ENCODE results near the gene IPPK. TPM values are rescaled to one million over a fixed set of nuclear protein-coding genes. Genes with fewer than 3 reads are reported as not detected.

IPPK gene
- 7.4 TPM for polyA plus RNA-seq (2012; ENCODE audit: missing spikeins)

- DNase-seq (ENCODE audit: insufficient read length) (peak; percentile 98), FAIRE-seq (peak; percentile 86)
- peak; percentile 94 for TF ChIP-seq POLR2A (IDR thresholded peaks at IDR 0.05; ENCODE audit: low read depth, low read length)
- peak; percentile 84 for TF ChIP-seq POLR2AphosphoS5 (IDR thresholded peaks at IDR 0.05; ENCODE audit: low read depth, low read length)
- peak; percentile 87 for TF ChIP-seq TAF1 (IDR thresholded peaks at IDR 0.05; ENCODE audit: borderline replicate concordance, low read depth, low read length)
Observed at GRCh38 chr9:92669890-92670708, at the start of gene IPPK. Gene IPPK (minus strand): TSS chr9:92670131. CDS start chr9:92669988, 143 bp downstream.

DNA sequence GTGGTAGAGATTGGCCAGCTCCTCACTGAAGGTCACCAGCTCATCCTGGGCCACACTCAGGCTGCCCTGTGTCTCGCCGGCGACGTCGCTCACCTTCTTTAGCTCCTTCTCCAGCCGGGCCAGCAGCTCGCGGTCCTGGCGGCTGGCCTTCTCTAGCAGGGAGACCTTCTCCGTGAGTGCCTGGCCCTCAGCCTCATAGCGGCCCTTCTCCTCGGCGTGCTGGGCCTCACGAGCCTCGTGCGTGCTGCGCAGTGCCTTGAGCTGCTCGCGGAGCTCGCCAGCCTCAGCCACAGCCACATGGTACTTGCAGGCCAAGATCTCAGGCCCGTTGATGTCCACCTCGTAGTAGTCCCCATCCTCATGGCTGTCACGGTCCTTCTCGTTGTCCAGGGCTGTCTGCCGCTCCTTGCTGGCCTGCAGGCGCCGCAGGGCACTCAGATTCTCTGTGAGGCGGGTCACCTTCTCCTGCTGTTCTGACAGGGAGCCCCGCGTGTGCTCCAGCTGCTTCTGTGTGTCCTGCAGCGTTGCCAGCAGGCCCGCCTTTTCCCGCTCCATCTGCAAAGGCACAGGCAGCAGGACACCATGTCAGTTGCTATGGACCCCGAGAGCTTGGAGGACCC, 49.2 kb upstream of the IPPK start:
- FAIRE-seq (no peak), DNase-seq (ENCODE audit: insufficient read length) (no peak)
- TF ChIP-seq POLR2AphosphoS5 (IDR thresholded peaks at IDR 0.05; ENCODE audit: low read depth, low read length) (no peak), POLR2A (IDR thresholded peaks at IDR 0.05; ENCODE audit: low read depth, low read length) (no peak), TAF1 (IDR thresholded peaks at IDR 0.05; ENCODE audit: borderline replicate concordance, low read depth, low read length) (no peak)

DNA sequence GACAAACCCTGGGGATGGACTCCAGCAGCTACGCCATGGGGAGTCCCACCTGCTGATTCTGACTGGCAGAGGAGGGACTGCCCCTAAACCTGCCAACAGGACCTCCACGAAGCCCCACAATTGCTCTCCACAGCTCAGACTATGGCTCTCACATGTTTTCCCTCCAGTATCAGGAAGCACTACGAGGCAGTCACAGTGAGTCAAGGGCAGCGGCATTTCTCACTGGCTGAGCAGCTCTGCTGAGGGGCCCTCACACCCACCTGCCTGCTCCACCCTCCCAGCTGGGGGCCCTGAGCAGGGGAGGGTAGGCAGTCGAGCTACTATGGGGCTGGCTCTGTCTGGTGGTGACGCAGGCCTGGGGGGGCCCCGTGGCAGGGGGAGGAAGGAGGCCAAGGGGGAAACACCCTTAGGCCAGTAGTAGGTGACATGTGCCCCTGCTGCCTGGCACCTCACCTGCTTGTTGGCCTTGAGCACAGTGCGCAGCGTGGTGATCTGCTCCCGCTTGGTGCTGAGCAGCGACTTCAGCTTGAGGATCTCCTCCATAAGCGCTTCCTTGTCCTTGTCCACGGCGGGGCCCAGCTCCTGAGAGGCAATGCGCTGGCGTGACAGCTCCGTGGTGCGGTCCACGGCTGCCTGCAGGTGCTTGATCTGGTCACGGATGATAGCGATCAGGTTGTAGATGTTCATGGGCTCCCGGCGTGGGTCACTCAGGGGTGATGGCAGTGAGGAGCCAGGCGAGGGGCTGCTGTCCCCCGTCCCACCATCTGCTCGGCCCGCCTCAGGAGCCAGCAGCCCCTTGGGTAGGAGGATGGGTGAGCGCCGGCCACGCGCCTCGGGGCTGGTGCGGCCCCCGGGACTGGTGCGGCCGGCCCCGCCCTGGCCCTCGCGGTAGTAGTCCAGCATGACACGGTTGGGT, 48.4 kb upstream of the IPPK start:
- FAIRE-seq (no peak), DNase-seq (ENCODE audit: insufficient read length) (no peak)
- no peak for TF ChIP-seq POLR2A (IDR thresholded peaks at IDR 0.05; ENCODE audit: low read depth, low read length)
- no peak for TF ChIP-seq TAF1 (IDR thresholded peaks at IDR 0.05; ENCODE audit: borderline replicate concordance, low read depth, low read length)
- TF ChIP-seq POLR2AphosphoS5 (IDR thresholded peaks at IDR 0.05; ENCODE audit: low read depth, low read length): no peak

- FAIRE-seq (peak; percentile 67), DNase-seq (ENCODE audit: insufficient read length) (no peak)
- TF ChIP-seq POLR2AphosphoS5 (IDR thresholded peaks at IDR 0.05; ENCODE audit: low read depth, low read length): no peak
Observed at GRCh38 chr9:92717201-92718085, 47.5 kb upstream of the IPPK start.

- DNase-seq (ENCODE audit: insufficient read length): peak; percentile 82
- peak; percentile 91 for FAIRE-seq
Observed at GRCh38 chr9:92716557-92716956, 46.6 kb upstream of the IPPK start.

DNA sequence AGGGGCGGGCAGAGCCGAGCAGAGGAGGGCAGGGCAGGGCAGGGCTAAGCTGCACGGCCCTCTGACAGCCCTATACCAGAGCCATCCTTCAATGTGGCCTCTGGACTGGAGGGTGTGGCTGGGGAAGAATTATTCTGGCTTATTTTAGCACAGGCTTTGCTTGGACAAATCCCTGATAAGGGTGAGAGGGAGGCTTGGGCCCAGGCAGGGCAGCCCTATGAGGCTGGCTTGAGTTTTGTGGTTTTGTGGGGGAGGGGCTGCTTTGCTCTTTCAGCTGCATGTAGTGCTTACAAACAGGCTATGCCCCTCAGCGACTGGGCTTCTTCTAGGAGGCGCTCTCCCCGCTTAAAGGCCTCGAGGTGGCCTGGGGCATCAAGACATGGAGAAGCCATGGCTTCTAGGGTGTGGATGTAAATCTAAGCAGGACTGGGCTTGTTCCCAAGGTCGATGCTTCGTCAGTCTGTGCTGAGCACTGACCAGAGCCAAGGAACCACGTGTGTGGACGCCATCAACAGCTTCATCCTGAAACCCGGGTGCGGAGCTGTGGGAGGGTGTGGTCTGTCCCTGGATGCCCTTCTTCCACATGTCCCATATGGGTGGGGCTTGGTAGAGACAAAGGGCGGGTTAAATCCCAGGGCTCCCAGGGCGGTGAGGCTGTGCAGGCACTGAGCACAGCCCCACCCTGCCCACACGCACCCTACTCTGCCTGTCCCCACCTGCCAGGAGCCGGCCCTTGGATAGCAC, 45.7 kb upstream of the IPPK start:
- DNase-seq (ENCODE audit: insufficient read length): no peak
- no peak for FAIRE-seq
- TF ChIP-seq POLR2AphosphoS5 (IDR thresholded peaks at IDR 0.05; ENCODE audit: low read depth, low read length) (no peak), POLR2A (IDR thresholded peaks at IDR 0.05; ENCODE audit: low read depth, low read length) (no peak), TAF1 (IDR thresholded peaks at IDR 0.05; ENCODE audit: borderline replicate concordance, low read depth, low read length) (no peak)

More at GRCh38 chr9:92716557-92716956, 46.6 kb upstream of the IPPK start:
- TF ChIP-seq POLR2A (IDR thresholded peaks at IDR 0.05; ENCODE audit: low read depth, low read length) (no peak), POLR2AphosphoS5 (IDR thresholded peaks at IDR 0.05; ENCODE audit: low read depth, low read length) (no peak), TAF1 (IDR thresholded peaks at IDR 0.05; ENCODE audit: borderline replicate concordance, low read depth, low read length) (no peak)

- no peak for DNase-seq (ENCODE audit: insufficient read length)
- no peak for TF ChIP-seq POLR2A (IDR thresholded peaks at IDR 0.05; ENCODE audit: low read depth, low read length)
- no peak for TF ChIP-seq POLR2AphosphoS5 (IDR thresholded peaks at IDR 0.05; ENCODE audit: low read depth, low read length)
- no peak for TF ChIP-seq TAF1 (IDR thresholded peaks at IDR 0.05; ENCODE audit: borderline replicate concordance, low read depth, low read length)
- FAIRE-seq: no peak
Observed at GRCh38 chr9:92714787-92715487, 45.0 kb upstream of the IPPK start.

DNA sequence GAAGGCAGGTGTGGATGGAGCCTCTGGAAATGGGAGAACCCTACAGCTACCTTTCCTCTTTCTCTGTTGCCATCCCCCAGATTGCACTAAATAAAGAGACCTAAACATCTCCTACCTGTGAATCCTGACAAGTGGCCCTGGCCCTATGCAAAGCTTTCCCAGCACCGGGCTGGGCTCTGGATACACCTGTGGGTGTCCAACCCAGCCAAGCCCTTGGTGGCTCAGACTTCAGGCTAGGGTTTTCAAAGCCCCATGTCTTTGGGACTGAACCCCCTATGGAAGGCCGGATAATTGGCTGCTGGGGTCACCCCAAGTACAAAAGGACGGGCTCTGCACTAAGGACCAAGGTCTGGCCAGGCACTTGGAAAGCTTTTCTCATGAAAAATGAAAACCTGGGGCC, 44.1 kb upstream of the IPPK start:
- TF ChIP-seq POLR2A (IDR thresholded peaks at IDR 0.05; ENCODE audit: low read depth, low read length): no peak
- no peak for TF ChIP-seq TAF1 (IDR thresholded peaks at IDR 0.05; ENCODE audit: borderline replicate concordance, low read depth, low read length)
- no peak for TF ChIP-seq POLR2AphosphoS5 (IDR thresholded peaks at IDR 0.05; ENCODE audit: low read depth, low read length)
- DNase-seq (ENCODE audit: insufficient read length) (no peak), FAIRE-seq (no peak)

GRCh38 chr9:92713528-92713927, 43.6 kb upstream of the IPPK start:
- DNase-seq (ENCODE audit: insufficient read length) (no peak), FAIRE-seq (no peak)
- TF ChIP-seq POLR2AphosphoS5 (IDR thresholded peaks at IDR 0.05; ENCODE audit: low read depth, low read length): no peak
- no peak for TF ChIP-seq TAF1 (IDR thresholded peaks at IDR 0.05; ENCODE audit: borderline replicate concordance, low read depth, low read length)
- no peak for TF ChIP-seq POLR2A (IDR thresholded peaks at IDR 0.05; ENCODE audit: low read depth, low read length)

All from GM12892 (cell line).